T-helper 1 cell (primary cell): ENCODE measurements around the gene ZFP36L1.
"Not testable (repeated sequence)": the region's sequence is repeated elsewhere in the genome, so short reads cannot be mapped to it uniquely, and the experiment has no call there.

Source experiments
- DNase-seq, 5 donors: peaks; one replicate each; pipeline ENCODE4 v3.0.0-alpha.2; 2012 to 2020

Gene ZFP36L1

GRCh38 chr14:68783408-68784225 lies 9.2 kb downstream of the ZFP36L1 start:
- no peak for DNase-seq

DNA sequence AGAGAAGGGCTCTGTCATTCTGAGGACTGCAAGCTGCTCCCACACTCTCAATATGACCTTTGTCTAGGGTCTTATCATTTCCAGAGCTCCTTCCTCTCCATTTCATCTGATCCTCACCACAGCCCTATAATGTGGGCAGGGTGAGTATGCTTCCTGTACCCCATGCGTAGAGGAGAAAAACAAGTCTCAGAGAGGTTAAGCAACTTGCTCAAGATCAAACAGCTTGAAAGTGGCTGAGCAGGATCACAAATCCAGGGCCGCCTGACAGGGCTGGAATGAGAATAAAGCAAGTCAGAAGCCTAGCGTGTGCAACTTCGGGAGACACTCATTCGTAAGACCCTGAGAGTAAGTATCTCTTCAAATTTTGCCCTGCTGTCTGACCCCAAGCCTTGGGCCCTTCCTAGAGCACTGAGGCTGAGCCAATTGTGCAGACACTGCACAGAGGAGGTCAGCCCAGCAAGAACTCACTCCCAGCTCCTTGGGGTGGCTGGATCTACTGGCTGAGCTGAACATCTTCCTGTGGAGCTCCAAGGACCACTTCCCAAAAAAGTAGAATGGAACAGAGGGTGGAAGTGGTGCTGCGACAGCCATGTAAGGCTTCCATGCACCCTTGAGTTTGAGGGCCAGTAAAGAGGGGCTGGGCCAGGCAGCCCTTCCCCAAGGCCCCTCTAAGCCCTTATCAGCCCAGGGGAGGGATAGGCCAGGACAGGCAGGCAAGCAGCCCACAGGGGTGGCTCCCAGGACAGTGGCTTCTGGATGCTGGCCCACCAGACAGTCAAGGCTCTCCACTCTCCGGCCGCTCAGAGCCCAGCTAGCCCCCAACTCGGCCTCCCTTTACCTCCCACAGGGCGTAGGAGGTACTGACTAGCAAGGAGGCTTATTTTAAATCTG lies 10.5 kb downstream of the ZFP36L1 start:
- peak in 3 of 5 donors; percentile 35 to 78 (median 66) for DNase-seq

GRCh38 chr14:68781161-68782021 lies 11.5 kb downstream of the ZFP36L1 start:
- peak in 4 of 5 donors; percentile 52 to 89 (median 56) for DNase-seq

GRCh38 chr14:68780358-68781160 lies 12.3 kb downstream of the ZFP36L1 start:
- DNase-seq, result peak in 1 of 5 donors; percentile 80

GRCh38 chr14:68779761-68780323 lies 13.0 kb downstream of the ZFP36L1 start:
- DNase-seq, result peak in 4 of 5 donors; percentile 35 to 86 (median 50)

- no peak for DNase-seq
These were observed 15.2 kb downstream of the ZFP36L1 start for GRCh38 chr14:68777644-68778043.

- no peak for DNase-seq
These were observed 17.2 kb downstream of the ZFP36L1 start for GRCh38 chr14:68775614-68776126.

GRCh38 chr14:68774771-68775613 lies 17.9 kb downstream of the ZFP36L1 start:
- DNase-seq, result no peak

GRCh38 chr14:68772761-68773381 lies 20.0 kb downstream of the ZFP36L1 start:
- no peak for DNase-seq

DNA sequence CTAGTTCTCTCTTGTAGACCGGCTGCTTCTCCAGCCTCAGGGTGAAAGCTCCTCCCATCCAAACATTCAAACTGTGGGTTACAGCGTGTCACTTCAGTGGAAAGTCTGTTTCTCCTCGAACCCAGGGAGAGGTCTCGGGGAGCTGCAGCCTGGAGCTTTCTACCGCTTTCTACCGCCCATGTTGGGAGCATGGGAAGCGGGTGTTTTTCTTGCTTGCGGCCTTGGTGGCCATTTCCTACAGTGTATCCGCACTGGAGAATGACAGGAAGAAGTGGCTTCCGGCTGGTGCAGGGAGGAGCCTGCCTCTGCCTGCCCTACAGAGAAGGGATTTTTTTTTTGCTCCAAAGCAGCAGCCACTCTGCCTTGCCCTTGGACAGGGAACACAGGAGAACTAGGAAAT lies 21.2 kb downstream of the ZFP36L1 start:
- peak in 1 of 5 donors; percentile 50 for DNase-seq

- DNase-seq, result no peak
These were observed 22.1 kb downstream of the ZFP36L1 start for GRCh38 chr14:68770553-68771286.

DNA sequence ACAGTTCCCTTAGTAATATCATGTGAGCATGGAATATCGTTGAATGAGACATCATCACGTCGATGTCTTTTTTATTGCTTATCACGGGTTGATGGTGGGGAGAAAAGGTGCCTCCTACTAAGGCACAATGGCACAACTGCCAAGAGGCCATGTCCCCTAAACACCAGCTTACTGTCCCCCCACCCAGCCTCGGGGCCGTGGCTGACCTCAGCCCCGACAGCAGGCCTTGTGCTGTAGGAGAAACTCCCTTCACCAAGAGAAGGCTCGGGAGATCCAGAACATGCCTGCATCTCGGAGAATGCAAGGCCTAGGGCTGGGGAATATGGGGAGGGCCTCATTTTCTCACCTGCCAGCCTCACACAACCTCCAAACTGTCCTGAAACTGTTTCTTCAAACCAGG lies 22.8 kb downstream of the ZFP36L1 start:
- DNase-seq, result no peak

DNA sequence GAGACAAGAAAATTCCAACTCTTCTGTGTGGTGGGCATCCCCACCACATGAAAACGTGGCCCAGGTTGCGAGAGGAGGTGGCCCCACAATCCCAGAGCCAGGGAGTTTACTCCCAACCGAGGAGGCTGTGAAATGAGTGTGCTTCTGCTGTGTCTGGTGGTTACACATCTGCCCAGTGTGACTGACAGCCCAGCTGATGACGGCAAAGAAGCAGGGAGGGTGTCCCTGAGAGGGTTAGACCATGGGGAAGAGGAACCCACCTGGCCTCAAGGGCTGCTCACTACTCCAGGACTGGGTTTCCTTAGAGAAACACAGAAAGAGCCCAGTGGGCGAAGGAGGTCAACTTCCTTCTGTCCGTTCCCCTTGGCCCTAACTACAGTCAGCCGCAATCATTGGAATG lies 24.6 kb downstream of the ZFP36L1 start:
- no peak for DNase-seq

DNA sequence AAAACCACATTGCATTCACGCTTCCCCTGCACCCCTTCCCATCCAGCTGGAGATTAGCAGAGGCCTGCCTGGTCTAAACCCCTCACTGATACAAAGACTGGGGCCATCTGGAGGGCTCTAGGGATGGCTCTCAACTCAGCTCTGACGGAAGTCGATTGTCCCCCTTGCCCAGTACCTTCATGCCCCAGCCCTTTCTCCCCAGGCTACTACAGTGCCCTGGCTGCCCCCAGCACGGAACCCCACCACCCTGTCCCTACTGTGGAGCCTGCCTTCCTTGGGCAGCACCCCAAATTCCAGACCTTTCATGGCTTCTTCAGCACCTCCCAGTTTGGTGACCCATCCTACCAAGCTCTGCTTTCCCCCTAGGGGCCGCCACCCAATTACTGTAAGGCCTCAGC lies 25.6 kb downstream of the ZFP36L1 start:
- no peak for DNase-seq

- DNase-seq, result no peak
These were observed 26.3 kb downstream of the ZFP36L1 start for GRCh38 chr14:68766299-68767247.

GRCh38 chr14:68763843-68764242 lies 29.0 kb downstream of the ZFP36L1 start:
- not testable (repeated sequence) for DNase-seq

DNA sequence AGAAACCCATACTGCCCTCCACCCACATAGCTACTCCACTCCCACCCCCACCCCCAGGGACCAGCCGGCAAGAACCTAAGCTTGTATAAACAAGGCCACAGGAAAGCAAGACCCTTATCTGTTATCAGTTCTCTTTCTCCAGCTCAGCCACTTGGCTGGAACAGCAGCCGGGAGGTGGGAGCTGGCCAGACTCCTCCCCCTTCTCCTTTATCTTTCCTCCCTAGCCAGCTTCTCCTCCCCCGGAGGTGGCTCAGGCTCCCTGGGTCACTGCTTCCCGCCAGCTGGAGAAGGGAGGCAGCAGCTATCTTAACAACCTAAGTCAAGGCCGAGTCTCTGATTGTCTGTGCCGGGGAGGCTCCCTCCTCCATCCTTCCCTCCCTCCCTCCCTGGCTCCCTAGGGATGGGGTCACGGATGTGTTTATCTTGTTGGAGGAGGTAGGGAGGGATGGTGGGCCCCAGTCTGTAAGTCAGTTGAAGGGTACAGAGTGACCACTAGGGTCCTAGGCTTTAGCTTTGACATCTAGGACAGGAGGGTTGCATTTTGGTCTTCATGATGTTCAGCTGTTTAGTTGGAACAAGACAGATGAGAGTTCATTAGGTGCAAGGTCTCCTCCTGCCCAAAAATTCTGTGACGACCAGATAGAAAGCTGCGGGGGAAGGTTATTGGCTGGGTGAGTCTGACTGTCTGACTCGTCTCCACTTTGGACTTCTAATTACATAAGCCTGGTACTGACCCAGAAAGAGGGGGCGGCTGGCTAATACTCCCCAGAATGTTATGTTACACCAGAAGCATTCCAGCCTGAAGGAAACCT lies 29.7 kb downstream of the ZFP36L1 start:
- DNase-seq, result no peak
